ENCODE results near the gene RAB6B.
A peak's percentile ranks its signal among the peaks of the same experiment; 100 is the strongest.

Gene RAB6B

GRCh38 chr3:133834621-133835417 lies 60.9 kb downstream of the RAB6B start:
- DNase-seq: no peak

DNA sequence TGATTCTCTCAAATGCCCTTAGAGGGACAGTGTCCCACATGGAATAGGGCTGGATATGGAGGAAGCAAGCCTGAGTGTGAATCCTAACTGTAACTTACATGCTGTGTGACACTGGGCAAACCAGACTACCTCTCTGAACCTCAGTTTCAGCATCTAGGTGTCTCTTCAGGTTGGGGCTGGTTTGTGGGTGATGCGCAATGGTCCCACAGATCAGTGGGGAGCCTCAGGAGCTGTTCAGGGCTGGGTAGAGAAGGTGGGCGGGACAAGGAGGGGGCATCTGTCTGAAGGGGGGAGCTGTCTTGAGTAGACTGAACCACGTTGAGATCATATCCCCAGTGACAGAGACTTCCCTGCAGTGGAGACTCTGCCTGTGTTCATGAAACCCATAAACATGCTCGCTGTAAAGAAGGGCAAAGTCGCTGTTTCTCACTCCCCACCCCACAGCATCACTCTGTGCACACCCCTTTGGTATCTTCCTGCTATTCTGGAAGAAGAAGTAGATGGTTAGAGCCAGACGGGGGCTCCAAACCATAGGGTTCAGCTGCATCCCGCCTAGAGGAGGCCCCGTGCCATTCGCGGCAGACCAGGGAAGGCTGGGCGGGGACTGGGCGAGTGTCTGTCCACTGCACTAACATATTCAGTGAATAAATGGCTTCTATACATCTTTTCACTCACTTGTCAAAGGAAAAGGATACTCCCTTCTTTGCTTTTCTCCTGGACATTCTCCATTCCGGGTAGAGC lies 61.6 kb downstream of the RAB6B start:
- DNase-seq: no peak

- no peak for DNase-seq
Observed at GRCh38 chr3:133833267-133833666, 62.4 kb downstream of the RAB6B start.

- DNase-seq: no peak
Observed at GRCh38 chr3:133832802-133833144, 62.9 kb downstream of the RAB6B start.

GRCh38 chr3:133831966-133832801 lies 63.5 kb downstream of the RAB6B start:
- no peak for DNase-seq

DNA sequence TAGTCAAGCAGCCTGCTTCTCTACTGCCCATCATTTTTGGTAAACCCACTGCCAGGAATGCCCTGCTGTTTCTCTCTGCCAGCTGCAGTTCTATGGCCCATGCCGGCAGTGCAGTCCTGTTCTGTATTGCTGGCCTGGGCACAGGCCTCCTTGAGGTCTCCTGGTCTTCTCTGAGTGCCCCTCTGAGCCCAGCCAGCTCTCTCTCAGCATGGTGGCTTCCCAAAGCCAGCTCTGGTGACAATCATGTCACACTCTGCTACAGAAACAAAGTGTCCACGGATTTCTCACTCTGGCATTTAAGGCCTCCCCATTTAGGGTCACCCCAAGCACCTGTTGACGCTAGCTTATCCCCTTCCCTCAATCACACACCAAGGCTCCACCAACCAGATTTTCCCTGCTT lies 65.6 kb downstream of the RAB6B start:
- no peak for DNase-seq

DNA sequence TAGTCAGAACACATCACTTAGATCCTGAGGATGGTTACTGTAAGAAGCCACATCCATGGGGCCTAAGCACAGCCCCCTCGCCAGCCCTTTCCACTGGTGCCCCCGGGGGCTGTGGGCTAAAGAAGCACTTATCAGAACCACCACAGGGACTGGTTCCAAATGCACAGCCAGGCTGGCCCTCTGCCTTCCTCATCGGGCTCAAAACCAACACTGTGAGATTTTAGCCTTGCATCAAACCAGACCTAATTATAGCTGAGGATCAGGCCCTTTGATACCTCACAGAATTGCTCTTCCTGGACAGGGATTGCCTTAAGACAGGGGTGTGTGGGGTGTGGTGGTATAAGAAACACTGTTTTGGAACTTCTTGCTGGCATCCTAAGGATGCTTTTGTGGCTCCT lies 66.4 kb downstream of the RAB6B start:
- no peak for DNase-seq

DNA sequence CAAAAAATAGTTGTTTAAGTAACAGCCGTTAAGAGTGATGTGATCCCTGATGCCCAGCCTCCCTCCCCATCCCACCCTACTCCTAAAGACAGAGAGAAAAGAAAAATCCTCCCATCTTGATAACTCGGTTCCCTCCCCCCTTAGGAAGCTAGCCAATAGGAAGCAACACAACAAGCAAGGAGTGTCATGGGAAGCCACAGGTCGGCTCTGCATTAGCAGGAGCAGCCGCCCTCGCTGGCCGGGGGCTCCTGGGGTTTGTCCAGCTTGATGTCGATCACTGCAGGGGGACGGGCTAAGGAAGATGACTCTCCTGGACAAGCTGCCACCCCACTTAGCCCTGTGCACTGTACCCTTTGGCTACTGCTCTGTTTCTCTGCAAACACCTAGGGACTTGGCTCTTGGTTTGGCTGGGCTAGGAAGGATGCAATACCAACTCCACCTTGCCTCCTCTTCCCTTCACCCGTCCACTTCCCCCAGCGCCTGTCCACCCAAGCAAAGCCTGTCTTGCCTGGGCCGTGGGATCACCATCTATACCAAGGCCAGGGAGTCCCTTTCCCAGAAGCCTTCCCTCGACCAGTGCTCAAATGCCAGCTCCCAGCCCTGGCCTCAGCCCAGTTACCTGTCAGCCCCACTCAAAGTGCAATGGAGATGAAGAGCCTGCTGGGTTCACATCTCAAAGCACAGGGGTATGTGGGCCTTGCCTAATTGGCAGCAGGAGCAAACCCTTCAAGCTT lies 66.9 kb downstream of the RAB6B start:
- DNase-seq: no peak

DNA sequence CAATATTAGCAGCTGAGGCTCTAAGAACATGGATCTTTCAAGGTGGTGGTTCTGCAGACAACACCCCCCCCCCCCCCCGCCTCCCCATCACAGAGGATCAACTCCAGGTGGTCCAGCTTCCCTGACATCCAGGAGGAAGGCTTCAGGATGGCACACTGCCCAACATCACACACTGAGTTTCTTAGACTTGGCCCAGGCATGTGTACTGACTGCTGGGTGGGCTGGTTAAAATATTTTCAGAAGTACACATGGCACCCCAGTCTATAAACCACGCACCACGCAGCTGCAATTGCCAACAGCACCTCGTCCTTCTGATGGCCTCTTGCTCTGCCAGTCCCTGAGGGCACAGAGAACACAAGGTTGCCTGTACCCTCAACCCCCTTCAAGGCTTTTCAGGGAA lies 68.0 kb downstream of the RAB6B start:
- DNase-seq: no peak

GRCh38 chr3:133827136-133827535 lies 68.5 kb downstream of the RAB6B start:
- DNase-seq: no peak

DNA sequence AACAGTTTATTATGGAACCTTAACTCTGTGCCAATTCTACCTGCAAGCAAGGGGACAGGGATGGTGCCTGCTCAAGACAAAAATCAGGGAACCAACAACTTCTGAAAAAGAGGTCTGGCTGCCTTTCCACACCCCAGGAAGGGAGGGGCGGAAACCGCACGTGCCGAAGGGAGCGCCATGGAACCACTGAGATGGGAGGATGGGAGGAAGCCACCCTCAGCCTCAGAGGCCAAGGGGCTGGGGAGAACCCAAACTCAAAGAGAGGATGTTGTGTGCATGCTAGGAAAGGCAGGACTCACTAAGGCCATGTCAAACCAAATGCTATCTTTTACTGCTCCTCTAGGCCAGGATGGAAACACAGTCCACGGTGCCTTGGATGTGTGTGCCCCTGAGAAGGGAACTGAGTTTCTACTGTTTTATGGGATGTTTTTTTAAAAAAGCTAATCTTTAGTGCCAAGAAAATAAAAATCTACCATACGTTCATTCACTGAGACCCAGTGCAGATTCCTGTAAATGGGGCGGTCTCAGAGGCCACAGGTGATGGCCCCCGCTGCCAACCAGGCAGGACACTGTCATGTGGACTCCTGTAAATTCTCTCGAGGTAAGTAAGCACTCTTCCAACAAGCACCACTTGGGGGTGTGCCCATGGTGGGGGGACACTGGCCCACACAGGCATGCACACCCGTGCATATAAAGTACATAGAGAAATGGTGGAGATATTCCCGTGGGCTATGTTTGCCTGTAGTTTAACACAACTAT lies 69.5 kb downstream of the RAB6B start:
- DNase-seq: no peak

DNA sequence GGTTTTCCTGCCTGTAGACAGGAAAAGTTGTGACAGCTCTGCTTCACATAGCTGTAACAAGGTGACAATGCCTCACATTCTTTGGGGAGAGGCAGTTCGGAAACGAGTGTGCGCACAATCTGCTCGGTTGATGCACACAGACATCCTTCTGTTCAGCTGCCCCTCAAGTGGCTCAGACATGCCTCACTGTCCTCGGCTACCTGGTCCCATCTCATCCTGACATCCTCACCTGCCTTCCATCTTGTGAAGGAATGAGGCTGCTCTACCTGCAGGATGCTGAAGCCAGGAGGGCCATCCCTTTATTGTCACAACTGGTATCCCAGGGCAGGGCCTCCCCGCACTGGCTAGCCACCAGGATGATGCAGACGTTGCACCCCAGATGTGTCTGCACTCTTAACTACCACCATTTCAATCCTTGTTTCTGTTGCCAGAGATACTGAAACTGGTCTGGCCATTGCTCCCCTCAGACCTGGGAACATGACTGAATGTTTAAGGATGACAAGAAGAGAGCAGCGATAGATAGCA lies 70.7 kb downstream of the RAB6B start:
- DNase-seq: no peak

DNA sequence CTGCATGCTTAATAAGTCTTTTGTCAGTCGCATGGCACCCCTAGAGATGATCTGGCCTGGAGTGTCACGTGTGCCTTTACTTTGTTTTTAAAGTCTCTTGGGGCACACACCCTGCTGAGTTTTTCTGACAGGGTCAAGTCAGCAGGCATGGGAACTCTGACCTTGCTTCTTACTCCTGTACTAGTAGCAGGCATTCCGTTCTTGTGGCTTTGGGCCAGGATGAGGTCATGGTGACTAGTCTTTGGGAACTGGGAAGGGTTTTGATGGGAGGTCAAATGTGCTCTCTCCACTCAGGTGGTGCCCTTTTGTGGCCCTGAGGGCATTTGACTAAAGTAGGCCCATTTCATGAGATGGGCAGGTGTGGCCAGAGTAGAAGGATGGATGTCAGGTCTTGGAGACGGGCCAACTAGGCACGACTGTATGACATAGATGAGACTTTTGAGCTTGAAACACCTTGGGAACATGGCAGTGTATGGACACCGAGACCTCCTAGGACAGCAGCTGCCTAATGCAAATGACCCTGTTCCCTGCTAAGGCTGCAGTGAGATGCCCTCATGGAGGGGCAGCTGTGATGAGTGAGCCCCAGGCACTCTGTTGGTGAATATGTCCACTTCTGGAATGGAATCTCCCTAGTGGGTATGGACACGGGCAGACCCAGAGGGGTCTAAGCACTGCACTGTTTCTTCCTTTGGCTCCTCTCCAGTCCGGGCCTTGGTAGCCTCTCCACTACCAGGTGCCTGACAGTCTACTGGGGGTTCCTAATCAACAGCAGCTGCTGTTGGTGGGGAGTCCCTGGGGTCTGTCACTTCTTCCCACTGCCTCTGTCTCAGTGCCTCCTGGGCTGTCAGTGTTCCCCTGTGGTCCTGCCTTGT lies 73.7 kb downstream of the RAB6B start:
- DNase-seq: no peak

- no peak for DNase-seq
Observed at GRCh38 chr3:133820889-133821675, 74.6 kb downstream of the RAB6B start.

DNA sequence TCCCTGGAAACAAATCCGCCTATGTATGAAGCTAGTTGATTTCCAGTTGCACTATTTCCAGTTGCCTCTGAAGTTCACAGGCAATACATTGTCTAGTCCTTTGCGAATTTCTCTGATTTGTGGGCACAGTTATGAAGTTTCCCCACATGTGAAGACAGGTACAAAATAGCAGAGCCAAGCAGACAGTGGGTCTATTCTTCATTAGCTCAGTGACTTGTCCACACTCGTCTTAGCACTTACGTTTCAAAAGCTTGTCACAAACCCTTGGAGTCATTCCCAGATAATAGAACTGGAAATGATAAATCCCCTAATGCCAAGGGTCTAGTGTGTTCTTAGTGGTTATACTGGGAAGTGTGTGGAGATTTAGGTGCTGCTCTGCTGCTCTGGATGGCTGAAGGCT lies 75.6 kb downstream of the RAB6B start:
- no peak for DNase-seq

DNA sequence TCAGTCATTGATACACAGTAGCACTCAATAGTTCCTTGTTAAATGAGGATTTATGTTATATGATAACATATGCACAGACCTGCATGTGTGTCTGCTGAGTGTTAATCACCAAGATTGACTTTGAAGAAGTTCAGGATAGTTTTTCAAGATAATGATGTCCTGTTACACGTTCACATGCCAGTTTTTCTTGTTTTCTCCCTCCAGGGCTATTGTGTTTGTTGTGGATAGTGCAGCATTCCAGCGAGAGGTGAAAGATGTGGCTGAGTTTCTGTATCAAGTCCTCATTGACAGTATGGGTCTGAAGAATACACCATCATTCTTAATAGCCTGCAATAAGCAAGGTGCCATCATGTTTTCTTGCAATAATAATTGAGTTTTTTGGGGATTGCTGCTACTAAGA lies 80.3 kb downstream of the RAB6B start:
- no peak for DNase-seq

DNA sequence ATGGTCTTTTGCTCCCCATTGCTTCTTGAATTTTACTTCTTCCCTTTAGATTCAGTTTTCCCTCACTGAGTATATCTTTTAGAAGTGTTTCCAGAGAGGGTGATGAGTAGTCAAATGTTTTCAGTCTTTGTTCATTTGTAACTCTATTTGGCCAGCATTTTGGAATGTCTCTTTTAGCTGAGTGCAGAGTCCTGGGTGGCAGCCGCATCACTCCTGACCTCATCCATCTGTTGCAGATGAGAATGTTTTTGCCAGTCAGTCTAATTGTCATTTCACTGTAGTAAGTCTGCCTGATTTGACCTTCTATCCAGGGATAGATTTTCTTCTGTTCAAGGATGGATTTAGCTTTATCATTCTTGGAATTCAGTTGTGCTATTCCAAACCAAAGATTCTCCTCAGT lies 82.8 kb downstream of the RAB6B start:
- no peak for DNase-seq

DNA sequence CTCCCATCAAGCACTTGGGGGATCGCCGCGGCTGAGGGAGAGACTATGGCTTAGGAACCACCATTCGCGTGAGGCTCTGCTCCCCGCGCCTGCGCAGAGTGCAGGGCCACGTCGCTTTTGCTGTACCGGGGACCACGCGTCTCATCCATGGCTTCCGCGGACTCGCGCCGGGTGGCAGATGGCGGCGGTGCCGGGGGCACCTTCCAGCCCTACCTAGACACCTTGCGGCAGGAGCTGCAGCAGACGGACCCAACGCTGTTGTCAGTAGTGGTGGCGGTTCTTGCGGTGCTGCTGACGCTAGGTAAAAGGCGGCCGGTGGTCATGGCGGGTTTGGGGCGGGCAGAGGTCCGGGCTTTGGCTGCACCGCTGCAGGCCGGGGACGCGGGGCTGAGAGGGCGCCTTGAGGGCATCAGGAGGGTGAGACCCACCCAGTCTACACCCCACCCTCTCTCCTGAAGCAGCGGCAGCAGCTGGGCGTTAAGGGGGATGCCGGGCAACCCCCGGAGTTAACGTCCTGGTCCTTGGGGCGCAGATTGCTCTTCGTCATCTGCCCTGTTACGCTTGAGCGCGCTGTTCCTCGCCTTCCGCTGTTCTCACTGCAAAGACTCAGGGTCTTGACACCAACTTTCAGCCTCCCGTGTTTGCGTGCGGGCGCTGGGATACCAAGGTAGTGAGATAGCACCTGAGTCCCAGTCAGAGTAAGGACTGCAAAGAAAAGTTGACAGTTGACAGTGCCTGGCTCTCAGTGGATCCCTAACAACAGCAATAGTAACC lies 89.8 kb downstream of the RAB6B start, which contains the start of gene SRPRB:
SRPRB (plus strand) TSS at position 114 of the 774 bp plus-strand sequence; CDS start at position 148, 34 bp downstream.
- DNase-seq: peak; percentile 96 to 97

- DNase-seq: no peak
Observed at GRCh38 chr3:133805384-133805701, 90.3 kb downstream of the RAB6B start.
